HG03432 (cell line): ENCODE results near the gene SUB1.
"Not testable (repeated sequence)": the region's sequence is repeated elsewhere in the genome, so short reads cannot be mapped to it uniquely, and the experiment has no call there.

Experiments
- ATAC-seq: cut with Tn5 transposase; IDR thresholded peaks from one replicate; pipeline ENCODE4 v1.9.1; 2021; ENCODE audit warnings: mild to moderate bottlenecking, moderate library complexity; ENCODE audit not compliant: unreplicated experiment

The SUB1 gene

DNA sequence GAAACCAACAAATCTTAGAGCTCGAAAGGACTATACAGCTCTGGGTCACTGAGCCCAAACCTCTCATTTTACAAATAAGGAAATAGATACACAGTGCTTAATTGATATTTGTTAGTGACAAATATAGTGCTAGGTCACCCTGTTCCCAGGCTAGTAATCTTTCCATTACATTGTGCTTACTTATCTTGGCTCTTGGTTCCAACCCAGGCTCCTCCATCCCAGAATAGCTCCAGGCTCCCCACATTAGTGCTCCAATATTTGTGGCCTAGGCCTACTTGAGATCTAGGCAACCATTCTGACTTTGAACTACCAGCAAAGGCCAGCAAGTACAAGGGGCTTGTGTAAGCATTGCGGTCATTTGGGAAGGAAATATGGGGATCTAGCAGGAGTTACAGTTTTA is 21.7 kb upstream of the SUB1 start:
- ATAC-seq = no peak

DNA sequence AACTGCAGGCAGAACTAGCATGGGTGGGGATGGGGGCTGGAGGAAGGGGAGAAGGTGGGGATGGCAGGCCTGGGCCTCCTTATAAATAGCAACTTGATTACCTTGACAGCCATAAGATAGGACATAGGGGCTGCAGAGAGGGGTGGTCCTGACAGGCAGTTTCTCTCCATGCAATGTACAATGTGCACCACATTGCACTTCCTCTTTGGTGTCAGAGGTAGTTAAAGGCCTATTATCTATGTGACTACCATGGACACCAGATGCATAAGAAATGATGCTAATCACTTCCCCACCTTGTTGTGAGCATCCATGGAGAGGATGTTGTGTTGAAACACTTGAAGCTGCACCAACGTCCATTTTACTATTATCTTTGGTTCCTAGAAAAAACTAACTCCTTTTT is 20.2 kb upstream of the SUB1 start:
- no peak for ATAC-seq

DNA sequence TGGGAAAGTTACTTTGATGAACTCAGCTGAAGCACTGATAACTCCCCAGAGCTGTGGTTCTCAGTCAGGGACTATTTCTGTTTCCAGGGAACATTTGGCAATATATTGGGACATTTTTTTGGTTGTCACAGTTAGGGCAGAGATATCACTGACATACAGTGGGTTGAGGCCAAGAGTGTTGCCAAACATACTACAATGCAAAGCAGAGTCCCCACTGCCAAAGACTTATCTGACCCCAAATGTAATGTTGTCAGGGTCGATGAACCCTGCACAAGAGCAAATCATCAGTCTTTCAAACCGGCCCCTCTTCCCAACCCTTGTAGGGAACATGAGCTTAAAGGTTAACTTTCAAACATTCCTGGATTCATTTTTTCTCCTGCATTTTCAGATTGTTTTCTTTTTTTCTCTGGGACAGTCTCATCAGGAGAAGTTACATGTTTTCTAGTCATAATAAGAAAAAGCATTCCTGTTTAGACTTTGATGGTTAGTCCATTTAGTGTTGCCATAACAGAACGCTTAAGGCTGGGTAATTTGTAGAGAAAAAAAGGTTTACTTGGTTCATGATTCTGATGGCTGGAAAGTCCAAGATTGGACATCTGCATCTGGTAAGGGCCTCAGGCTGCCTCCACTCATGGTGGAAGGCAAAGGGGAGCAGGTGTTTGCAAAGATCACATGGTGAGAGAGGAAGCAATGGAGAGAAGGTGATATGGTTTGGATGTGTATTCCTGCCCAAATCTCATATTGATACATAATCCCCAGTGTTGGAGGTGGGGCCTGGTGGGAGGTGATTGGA is 18.8 kb upstream of the SUB1 start:
- ATAC-seq = no peak

DNA sequence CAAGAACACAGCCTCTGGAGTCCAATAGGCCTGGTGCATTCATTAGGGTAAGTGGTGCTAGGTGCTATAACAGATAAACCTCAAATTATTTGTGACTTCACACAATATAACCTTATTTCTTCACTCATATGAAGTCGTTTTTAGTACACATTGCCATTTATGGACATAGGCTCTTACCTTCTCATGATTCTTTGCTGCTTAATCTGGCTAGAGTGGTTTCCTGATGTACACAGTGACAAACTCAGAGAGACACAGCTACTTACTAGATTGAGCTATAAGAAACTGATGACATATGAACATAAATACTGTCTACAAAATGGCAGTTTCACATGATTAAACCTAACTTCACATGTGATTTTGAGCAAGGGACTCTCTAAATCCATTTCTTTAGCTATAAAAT is 14.2 kb upstream of the SUB1 start:
- no peak for ATAC-seq

DNA sequence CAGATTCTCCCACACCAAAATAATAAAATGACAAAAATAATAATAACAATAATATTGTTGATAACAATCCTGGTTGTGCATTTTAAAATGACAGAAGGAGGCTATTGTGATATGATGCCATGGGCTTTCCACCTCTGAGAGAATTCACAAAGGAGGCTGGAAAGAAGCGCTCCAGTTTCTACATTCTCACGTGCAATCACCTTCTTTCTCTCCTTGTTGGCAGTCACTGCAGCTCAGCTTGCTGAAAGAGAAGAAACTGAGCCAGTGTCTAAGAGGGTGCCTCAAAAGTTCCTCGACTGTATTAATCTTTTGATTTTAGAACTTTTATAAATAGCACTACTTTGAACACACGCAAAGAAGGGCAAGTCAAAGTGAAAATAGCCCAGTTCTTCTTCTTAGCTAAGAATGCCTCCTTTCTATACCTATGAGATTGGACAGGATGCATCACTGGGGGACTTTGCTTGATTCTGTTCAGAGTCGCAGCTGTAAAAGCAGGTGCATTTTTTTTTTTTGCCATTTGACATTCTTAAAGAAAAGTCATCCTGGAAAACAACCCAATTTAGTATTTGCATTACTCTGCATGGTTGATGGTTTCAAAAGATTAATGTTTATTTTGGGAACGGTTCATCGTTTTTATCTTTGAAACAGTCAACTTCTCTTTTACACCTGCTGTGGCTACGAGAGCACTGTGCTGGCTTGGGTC is 12.4 kb upstream of the SUB1 start:
- peak; percentile 93 for ATAC-seq

DNA sequence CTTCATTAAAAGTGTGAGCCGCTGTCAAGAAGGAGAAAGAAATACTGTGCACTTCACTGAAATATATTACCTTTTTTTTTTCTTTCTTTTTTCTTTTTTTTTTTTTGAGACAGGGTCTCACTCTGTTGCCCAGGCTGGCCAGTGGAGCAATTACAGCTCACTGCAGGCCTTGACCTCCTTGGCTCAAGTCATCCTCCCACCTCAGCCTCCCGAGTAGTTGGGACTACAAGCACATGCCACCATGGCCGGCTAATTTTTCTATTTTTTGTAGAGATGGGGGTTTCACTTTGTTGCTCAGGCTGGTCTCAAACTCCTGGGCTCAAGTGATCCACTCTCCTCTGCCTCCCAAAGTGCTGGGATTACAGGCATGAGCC is 11.9 kb upstream of the SUB1 start:
- ATAC-seq = not testable (repeated sequence)

DNA sequence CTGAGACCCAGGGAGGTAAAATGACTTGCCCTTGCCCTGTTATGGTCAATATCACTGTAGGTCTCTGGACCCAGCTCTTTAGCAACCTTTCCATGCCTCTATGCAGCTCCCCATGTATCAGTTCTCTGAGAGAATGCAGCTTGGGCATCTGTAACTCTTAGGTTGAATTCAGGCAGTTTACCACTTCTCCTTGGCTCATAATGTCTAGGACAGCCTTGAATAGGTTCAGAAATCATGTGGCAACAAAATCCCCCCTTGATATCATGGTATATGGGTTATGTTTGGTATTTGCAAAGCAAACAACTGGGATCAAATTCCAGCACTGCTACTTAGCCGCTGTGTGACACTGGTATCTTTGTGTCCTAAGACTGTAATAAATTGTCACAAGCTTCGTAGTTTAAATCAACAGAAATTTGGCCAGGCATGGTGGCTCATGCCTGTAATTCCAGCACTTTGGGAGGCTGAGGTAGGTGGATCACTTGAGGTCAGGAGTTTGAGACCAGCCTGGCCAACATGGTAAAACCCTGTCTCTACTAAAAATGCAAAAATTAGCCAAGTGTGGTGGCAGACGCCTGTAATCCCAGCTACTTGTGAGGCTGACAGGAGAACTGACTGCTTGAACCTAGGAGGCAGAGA is 10.7 kb upstream of the SUB1 start:
- no peak for ATAC-seq

DNA sequence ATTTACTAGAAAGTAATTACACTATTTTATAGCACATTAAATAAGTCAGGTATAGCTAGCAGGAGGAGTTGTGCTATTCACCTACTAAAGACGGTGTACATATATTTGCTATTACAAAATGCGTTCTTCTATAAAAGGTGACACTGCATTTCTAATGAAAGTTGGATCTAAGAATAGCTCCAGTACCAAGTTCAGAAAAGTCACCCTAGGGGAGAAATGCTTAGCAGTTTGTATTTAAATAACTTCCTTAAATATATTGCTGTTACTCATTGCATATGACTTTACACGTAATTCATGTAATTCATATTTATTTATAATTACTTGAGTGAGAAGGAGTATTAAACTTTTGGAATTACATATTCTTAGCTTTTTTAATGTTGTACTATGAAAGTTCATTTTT is 7.0 kb upstream of the SUB1 start:
- no peak for ATAC-seq

DNA sequence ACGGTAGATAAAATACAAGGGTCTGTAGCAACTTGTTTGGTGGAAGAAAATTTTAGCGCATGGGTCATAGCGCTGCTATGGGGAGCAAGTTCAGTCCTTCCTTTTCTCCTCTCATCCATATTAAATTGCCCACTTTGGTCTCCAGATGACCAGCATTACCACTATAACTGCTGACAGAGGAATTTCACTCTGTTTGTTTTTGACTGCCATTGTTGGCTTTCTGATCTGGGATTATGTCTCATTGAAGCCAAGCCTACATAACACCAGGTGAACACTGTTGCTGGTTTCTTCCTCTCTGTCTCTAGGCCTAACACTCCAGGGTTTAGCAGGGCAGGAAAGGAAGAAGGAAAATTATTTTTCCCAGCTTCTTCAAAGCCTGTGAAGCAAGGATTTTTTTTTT is 6.6 kb upstream of the SUB1 start:
- ATAC-seq = no peak

DNA sequence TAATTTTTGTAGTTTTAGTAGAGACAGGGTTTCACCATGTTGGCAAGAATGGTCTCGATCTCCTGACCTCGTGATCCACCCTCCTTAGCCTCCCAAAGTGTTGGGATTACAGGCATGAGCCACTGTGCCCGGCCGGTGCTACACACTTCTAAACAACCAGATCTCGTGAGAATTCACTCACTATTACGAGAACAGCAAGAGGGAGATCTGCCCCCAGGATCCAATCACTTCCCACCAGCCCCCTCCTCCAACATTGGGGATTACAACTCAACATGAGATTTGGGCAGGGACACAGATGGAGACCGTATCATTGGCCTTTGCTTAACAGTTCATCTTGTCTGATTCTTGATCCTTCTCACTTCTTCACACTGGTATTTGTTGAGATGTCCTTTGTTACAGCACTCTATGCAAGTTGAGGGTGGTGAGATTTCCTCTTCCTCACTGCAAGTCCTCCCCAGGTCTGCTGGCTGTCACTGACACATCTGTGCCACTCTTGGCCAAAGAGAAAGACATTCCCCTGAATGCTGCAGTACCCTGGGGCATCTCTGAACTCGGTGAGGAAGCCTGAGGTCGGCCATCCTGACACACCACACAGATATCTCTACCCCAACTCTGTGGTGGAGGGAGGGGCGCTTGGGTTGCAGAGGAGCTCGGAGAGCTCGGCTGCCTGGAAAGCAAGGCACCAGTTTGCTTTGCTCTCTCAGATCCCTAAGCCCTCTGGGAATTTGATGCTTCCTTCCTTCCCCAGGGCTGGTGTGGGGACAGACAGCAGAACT is 4.2 kb upstream of the SUB1 start:
- no peak for ATAC-seq

DNA sequence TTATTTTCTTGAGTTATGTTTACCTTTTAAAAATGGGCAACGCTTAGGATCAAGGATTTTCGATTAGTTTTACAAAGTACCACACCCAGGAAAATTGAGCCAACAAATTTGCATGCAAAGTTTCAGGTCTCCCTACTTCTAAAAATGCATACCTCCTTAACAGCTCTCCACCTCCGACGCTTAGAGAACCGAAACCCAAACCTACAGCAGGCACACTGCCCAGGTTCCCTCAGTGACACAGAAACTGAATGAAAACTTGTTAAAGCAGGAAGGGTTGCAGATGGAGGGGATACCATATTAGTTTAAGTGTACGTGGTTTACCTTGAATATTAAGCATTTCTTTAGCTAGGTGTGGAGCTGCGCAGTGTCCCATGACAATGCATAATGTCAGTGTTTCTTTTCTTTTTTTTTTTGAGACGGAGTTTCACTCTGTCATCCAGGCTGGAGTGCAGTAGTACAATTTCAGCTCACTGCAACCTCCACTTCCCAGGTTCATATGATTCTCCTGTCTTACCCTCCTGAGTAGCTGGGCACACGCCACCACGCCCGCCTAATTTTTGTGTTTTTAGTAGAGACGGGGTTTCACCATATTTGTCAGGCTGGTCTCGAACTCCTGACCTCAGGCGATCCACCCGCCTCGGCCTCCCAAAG is 1.6 kb upstream of the SUB1 start:
- peak; percentile 72 for ATAC-seq

DNA sequence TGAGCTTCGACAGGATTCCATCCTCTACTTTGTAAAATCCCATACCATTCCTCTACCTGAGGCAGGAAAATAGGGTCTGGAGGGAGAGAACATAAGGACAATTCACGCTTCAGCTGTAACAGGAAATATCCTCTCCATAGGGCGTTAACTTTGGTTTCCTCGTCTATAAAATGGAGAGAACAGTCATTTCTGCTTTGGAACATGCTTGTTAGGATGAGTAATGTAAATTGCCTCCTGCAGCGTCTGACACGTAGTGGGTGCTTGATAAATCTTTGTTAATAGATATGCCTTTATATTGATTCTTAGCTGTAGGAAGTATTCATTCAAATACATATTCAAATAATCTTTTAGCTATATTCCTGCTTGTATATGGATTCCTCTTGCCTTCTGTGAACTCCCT is 711 bp upstream of the SUB1 start:
- ATAC-seq = no peak

DNA sequence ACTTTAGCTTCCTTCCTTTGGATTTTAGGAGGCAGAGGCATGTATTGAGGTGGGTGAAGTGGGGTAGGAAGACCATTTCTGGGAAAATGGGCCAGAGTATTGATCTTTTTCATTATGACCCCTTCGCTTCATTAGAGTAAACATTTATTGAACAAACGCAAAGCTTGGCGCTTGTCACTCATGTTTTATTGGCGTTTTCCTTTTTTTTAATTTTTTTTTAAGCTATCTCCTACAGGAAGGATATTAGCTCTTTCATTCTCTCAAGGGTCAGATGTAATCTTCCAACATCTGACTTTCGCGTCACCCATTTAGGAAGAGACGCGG is 273 bp upstream of the SUB1 start:
- ATAC-seq = no peak

DNA sequence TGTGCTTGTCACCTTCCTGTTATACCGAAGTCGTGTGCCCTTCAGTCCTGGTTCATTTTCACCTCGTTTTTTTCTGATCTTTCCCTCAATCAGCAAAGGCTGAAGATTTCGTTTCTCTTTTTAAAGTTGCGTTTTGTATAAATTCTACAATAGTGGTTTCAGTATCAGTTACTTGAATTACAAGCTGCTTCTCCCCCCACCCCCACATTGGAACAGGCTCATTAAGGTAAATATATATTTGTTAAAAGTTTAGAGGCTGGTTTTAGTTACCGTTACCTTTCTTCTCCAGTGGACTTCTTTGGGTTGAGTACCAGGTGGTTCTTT is 881 bp downstream of the SUB1 start:
- ATAC-seq = peak; percentile 20

DNA sequence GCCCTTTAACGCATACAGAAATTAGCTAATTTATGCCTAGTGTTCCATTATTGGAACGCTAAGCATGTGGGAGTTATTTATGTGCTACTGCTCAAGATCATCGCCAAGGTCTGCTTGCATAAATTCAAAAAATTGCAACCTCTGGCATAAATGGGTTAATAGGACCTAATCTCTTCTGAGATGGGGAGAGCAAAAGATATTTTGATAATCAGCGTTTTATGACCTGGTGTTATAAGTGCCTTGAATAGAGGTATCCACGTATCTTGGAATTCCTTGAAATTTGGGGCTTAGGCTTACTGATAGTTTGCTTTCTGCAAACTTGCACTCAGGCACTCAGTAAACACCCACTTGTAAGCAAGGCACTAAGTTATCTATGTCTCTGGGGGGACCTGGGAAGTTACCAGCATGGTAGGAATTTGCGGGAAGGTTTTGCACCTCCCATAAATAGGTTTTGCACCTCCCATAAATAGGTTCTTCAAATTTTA is 1.8 kb downstream of the SUB1 start:
- no peak for ATAC-seq

DNA sequence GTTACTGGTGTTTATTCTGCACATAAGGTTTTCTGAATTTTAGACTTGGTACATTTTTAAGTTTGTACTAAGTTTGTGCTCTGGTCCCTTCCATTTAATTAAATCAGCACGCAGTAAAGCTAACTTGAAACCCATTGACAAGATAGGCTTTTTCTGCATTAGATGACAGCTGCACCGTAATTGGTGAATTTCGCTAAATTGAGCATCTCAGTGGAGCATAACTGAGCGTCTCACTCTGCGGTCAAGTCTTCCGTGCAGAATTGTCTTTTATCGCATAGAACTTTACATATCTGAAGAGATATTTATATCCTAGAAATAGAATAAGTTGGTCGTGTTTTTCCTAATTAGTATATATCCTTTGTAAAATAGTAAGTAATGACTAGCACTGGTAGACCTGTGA is 4.1 kb downstream of the SUB1 start:
- no peak for ATAC-seq

DNA sequence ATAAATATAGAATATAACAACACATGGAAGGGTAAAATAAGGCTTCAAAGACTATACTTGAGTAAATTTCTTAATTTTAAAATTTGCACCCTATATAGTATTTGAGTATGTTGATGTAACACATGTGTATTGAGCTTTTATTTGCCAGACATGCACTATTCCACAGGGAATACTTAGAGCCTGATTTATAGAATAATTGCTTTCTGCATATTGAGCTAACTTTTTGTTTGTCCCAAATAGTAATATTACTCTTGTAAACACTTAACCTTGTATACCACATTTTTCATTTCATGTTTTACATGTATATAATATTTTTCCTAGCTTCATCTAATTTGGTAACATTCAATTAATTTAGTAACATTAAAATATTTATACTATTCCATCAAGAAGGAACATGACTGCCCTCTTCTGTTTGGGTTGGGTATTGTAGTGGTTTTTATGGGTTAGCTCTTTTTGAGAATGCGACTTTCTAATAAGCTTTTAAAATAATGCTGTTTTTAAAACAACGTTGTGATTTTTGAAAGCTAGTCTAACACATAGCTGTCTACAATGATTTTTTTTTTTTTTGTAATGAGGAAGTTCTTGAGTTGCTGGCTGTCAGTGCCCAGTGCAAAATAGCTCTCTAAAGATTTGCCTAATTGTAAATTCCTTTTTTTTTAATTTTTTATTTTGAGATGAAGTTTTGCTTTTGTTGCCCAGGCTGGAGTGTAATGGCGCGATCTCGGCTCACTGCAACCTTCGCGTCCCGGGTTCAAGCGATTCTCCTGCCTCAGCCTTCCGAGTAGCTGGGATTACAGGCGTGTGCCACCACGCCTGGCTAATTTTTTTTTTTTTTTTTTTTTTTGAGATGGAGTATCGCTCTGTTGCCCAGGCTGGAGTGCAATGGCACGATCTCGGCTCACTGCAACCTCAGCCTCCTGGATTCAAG is 4.8 kb downstream of the SUB1 start:
- ATAC-seq = no peak

DNA sequence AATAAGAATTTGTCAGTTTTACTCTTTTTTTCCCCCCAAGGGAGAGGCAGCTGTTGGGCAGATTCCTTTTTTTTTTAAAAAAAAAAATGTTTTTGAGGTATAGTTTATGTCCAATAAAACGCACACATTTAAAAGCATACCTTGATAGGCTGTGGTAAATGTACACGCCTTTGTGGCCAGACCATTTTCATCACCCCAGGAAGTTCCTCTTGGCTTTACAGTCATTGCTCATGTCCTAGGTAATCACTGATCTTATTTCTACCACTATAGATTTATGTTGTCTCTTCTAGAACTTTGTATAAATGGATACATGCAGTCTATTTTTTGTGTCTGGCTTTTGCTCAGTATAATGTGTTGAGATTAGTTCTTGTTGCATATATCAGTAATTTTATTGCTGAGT is 9.8 kb downstream of the SUB1 start:
- no peak for ATAC-seq

DNA sequence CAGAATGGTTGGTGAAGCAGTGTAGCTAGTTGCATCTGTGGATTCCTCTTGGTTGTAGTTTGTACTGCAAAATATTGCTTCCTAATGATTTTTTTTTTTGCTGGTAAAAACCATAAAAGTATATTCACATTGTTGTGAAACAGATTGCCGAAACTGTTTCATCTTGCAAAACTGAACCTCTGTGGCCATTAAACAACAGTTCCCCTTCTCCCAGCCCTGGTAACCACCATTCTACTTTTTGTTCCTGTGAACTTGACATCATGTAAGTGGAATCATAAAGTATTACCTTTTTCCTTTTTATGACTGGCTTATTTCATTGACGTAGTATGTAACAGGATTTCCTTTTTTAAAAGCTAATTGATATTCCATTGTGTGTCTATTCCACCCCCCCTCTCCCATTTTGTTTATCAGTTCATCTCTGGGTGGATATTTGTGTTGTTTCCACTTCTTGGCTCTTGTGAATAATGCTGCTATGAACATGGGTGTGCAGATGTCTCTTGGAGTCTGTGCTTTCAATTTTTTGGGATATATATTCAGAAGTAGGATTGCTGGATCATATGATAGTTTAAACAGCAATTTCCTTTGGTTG is 11.8 kb downstream of the SUB1 start:
- ATAC-seq = no peak
